ENCODE results near the gene GABARAPL1.

DNA sequence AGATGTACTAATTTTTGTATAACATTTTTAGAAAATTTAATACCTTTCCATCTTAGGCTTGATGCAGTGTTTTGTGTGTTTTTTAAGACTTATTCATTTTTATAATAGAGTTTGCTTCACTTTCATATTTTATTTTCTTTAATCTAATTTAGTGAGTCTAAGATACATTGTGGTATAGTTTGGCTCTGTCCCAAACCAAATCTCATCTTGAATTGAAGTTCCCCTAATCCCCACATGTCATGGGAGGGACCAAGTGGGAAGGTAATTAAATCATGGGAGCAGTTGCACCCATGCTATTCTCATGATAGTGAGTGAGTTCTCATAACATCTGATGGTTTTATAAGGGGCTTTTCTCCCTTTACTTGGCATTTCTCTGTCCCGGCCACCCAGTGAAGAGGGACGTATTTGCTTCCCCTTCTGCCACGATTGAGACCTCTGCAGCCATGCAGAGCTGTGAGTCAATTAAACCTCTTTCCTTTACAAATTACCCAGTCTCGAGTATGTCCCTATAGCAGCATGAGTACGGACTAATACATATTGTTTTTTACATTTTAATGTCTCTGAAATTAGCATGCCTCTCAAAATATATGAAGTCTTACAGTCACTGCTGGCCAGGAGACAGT, 34.9 kb downstream of the GABARAPL1 start:
- no peak for TF ChIP-seq CTCF (IDR thresholded peaks at IDR 0.05)
- no peak for TF ChIP-seq POLR2A (IDR thresholded peaks at IDR 0.05)
- no peak for TF ChIP-seq POLR2AphosphoS5 (IDR thresholded peaks at IDR 0.05)
- TF ChIP-seq EP300 (IDR thresholded peaks at IDR 0.05), result no peak
